WTC11 (cell line): ENCODE data around the gene BAIAP2. TPM values are rescaled to one million over a fixed set of nuclear protein-coding genes. Genes with fewer than 3 reads are reported as not detected.

ENCODE experiments used
- ATAC-seq: fragments of 200-7000 bp; cut with Tn5 transposase; 2 replicates; pipeline ENCODE4 v1.10.0; 2021; ENCODE audit warnings: mild to moderate bottlenecking, moderate library complexity
- CTCF ChIA-PET: fragments of 300-600 bp; sonication (Branson Sonifier 250); formaldehyde crosslinking; loops from one replicate; lab custom pipeline; 2021; ENCODE audit warnings: antibody characterized with exemption; lab: Charles Lee
- POLR2A ChIA-PET: fragments of 350-600 bp; sonication (Branson Sonifier 250); formaldehyde crosslinking; loops from one replicate; lab custom pipeline; 2021; ENCODE audit warnings: antibody characterized with exemption; lab: Charles Lee
- DNase-seq: peaks from one replicate; pipeline ENCODE4 v3.0.0; 2021; ENCODE audit warnings: low spot score
- H3K27ac Mint-ChIP-seq: 2 replicates; pipeline ENCODE4 v1.8.0; 2021; ENCODE audit warnings: mixed read lengths
- H3K27me3 Mint-ChIP-seq: 2 replicates; pipeline ENCODE4 v1.8.0; 2021; ENCODE audit warnings: low read depth, mild to moderate bottlenecking, moderate library complexity, mixed read lengths
- H3K36me3 Mint-ChIP-seq: 2 replicates; pipeline ENCODE4 v1.8.0; 2021; ENCODE audit warnings: mixed read lengths
- H3K4me1 Mint-ChIP-seq: 2 replicates; pipeline ENCODE4 v1.8.0; 2022; ENCODE audit warnings: mixed read lengths
- H3K4me3 Mint-ChIP-seq: 2 replicates; pipeline ENCODE4 v1.8.0; 2021; ENCODE audit warnings: mild to moderate bottlenecking, moderate library complexity, mixed read lengths
- H3K9me3 Mint-ChIP-seq: 2 replicates; pipeline ENCODE4 v1.8.0; 2021; ENCODE audit warnings: mixed read lengths
- ATF3 ChIP-seq: sonication (generic); formaldehyde crosslinking; conservative IDR thresholded peaks from 2 replicates; pipeline ENCODE4 v1.8.1; 2022; ENCODE audit warnings: mild to moderate bottlenecking, missing genetic modification reagents
- CREM ChIP-seq: sonication (generic); formaldehyde crosslinking; IDR thresholded peaks from 2 replicates; pipeline ENCODE4 v1.8.1; 2022; ENCODE audit warnings: mild to moderate bottlenecking, missing genetic modification reagents, moderate library complexity
- E2F5 ChIP-seq: sonication (generic); formaldehyde crosslinking; IDR thresholded peaks from 2 replicates; pipeline ENCODE4 v1.8.1; 2022; ENCODE audit warnings: mild to moderate bottlenecking, moderate library complexity, missing genetic modification reagents
- EMX1 ChIP-seq: fragments of 250-450 bp; sonication (Bioruptor Pico); IDR thresholded peaks from 2 replicates; pipeline ENCODE4 v1.8.0; 2021; ENCODE audit warnings: mild to moderate bottlenecking
- ERG ChIP-seq: fragments of 250-450 bp; sonication (Bioruptor Pico); IDR thresholded peaks from 2 replicates; pipeline ENCODE4 v1.8.0; 2021; ENCODE audit warnings: mild to moderate bottlenecking
- FOXJ3 ChIP-seq: sonication (generic); formaldehyde crosslinking; IDR thresholded peaks from 2 replicates; pipeline ENCODE4 v1.9.0; 2021; ENCODE audit warnings: missing genetic modification reagents, mild to moderate bottlenecking, borderline replicate concordance
- IRF2 ChIP-seq: sonication (generic); formaldehyde crosslinking; IDR thresholded peaks from 2 replicates; pipeline ENCODE4 v1.8.0; 2022; ENCODE audit warnings: low read depth, missing genetic modification reagents, borderline replicate concordance
- MLX ChIP-seq: sonication (generic); formaldehyde crosslinking; IDR thresholded peaks from 2 replicates; pipeline ENCODE4 v1.8.1; 2023; ENCODE audit warnings: mild to moderate bottlenecking, missing genetic modification reagents, moderate library complexity
- NR1H2 ChIP-seq: sonication (generic); formaldehyde crosslinking; IDR thresholded peaks from 2 replicates; pipeline ENCODE4 v1.9.0; 2021; ENCODE audit warnings: mild to moderate bottlenecking, moderate library complexity, missing genetic modification reagents
- PRDM15 ChIP-seq: sonication (generic); formaldehyde crosslinking; IDR thresholded peaks from 2 replicates; pipeline ENCODE4 v1.8.0; 2022; ENCODE audit warnings: missing genetic modification reagents
- PRRX2 ChIP-seq: fragments of 250-450 bp; sonication (Bioruptor Pico); IDR thresholded peaks from 2 replicates; pipeline ENCODE4 v1.8.0; 2021; ENCODE audit warnings: mild to moderate bottlenecking
- RORB ChIP-seq: fragments of 250-450 bp; sonication (Bioruptor Pico); IDR thresholded peaks from 2 replicates; pipeline ENCODE4 v1.9.0; 2021; ENCODE audit warnings: mild to moderate bottlenecking
- ZNF512 ChIP-seq: sonication (generic); formaldehyde crosslinking; IDR thresholded peaks from 2 replicates; pipeline ENCODE4 v1.8.1; 2022; ENCODE audit warnings: missing genetic modification reagents, borderline replicate concordance
- total RNA-seq: library from RNA; stranded (reverse); gene quantifications from 3 replicates; pipeline ENCODE4 v1.2.3, GENCODE V29; 2021

Gene BAIAP2
- total RNA-seq, 1 experiment from 2014 or later, result 20.7 TPM

- TF ChIP-seq PRDM15 (CRISPR knock-in tag), result no peak
- TF ChIP-seq RORB (CRISPR knock-in tag), result no peak
These were observed 114.1 kb downstream of the BAIAP2 start (continued) for GRCh38 chr17:81148986-81149533.

GRCh38 chr17:81150377-81151077, 115.6 kb downstream of the BAIAP2 start:
- no peak for ATAC-seq
- ChIA-PET POLR2A (no interaction called here), CTCF (interaction anchor here (1.0 kb wide), 1 partner anchor 50 kb away, joined by 3 read pairs; no protein-coding TSS in a partner anchor)
- no peak for DNase-seq
- H3K4me3 Mint-ChIP-seq, result no peak overlapping the region
- H3K36me3 Mint-ChIP-seq, result no peaks in the 10 kb centered on the region
- no peaks in the 10 kb centered on the region for H3K9me3 Mint-ChIP-seq
- no peaks in the 10 kb centered on the region for H3K27me3 Mint-ChIP-seq
- H3K27ac Mint-ChIP-seq, result no peak overlapping the region
- no peak for TF ChIP-seq E2F5 (CRISPR knock-in tag)
- no peak for TF ChIP-seq EMX1
- TF ChIP-seq MLX (CRISPR knock-in tag), result no peak
- TF ChIP-seq FOXJ3 (CRISPR knock-in tag), result no peak
- TF ChIP-seq PRDM15 (CRISPR knock-in tag), result no peak
- TF ChIP-seq IRF2, result no peak
- no peak for TF ChIP-seq ATF3 (CRISPR knock-in tag)
- no peak for TF ChIP-seq CREM
- no peak for TF ChIP-seq ZNF512 (CRISPR knock-in tag)
- no peak for TF ChIP-seq NR1H2 (CRISPR knock-in tag)
- no peak for TF ChIP-seq ERG (CRISPR knock-in tag)
- TF ChIP-seq PRRX2 (CRISPR knock-in tag), result no peak
- no peaks in the 10 kb centered on the region for H3K4me1 Mint-ChIP-seq
